ENCODE measurements around the gene HRH2. TPM values are rescaled to one million over a fixed set of nuclear protein-coding genes. Genes with fewer than 3 reads are reported as not detected.

The HRH2 gene
- total and polyA plus RNA-seq, 2 donors (not counting 1 experiment from before 2014, with no cell fraction given), result 0.46 TPM; not detected in 1

DNA sequence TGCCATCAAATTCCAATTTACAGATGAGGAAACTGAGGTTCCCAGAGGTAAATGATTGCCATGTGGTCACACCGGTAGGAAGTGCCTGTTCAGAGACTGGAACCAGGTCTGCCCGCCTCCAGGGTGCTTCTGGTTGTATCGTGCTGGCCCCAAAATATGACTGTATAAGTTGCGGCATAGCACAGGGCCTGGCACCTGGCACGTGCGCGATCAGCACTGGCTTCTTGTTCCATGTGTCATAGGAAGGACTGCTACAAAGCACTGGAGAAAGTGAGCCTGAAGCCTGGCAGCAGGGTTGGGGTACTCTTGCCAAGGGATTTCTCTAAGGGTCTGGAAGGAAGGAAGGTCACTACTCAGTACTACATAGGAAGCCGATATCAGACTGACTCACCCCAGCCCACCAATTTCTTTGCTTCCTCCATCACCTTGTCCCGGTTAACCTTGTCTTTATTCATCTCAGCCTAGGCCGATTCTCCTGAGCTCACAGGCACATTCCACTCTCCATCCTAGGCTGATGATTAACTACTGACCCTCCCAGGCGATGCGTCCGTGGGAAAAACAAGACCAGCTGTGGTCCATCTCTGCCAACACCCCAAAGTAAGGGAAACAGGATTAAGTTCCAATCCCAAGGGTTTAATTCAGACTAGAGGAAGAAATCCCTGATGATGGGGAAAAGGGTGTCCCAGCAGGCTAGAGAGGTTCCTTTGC lies 1.8 kb downstream of the HRH2 start:
- Histone ChIP-seq H3K36me3 (replicated peaks in 1 of 2; ENCODE audit: control extremely low read depth in 1 of 2, control insufficient read depth in 1 of 2, extremely low read depth in 1 of 2, insufficient read depth in 2 of 2, low read length in 1 of 2) (no peaks in the 10 kb centered on the region), H2AFZ (ENCODE audit: insufficient read depth, low read depth, low read length, poor library complexity, severe bottlenecking) (no peak overlapping the region), H3K9me3 (ENCODE audit: control extremely low read depth in 1 of 3, control insufficient read depth in 2 of 3, insufficient read depth in 1 of 3, low read length in 2 of 3) (no peaks in the 10 kb centered on the region), H3K27me3 (replicated peaks in 1 of 4; ENCODE audit: control extremely low read depth in 1 of 4, control insufficient read depth in 3 of 4, insufficient read depth in 4 of 4, low read length in 3 of 4) (peaks cover 0 to 33% (median 18%) of the 10 kb centered on the region in 4 experiments), H3K9ac (ENCODE audit: low read length) (no peak overlapping the region), H3K4me1 (ENCODE audit: control insufficient read depth in 2 of 2, insufficient read depth in 2 of 2, low read length in 2 of 2) (peaks cover 8 to 13% of the 10 kb centered on the region in 2 donors), H3K79me2 (ENCODE audit: control insufficient read depth, insufficient read depth, low read length) (no peaks in the 10 kb centered on the region), H3K27ac (ENCODE audit: low read length in 2 of 2) (no peak overlapping the region), H3K4me3 (ENCODE audit: control extremely low read depth in 1 of 5, extremely low read depth in 1 of 5, insufficient read depth in 1 of 5, low read depth in 2 of 5, low read length in 4 of 5) (peak overlapping the region in 1 of 5 experiments; percentile 0), H4K20me1 (ENCODE audit: control insufficient read depth, insufficient read depth, low read length, poor library complexity, severe bottlenecking) (no peaks in the 10 kb centered on the region), H3K4me2 (replicated peaks; ENCODE audit: low read depth, low read length, poor library complexity, severe bottlenecking) (no peak overlapping the region)
- ATAC-seq (ENCODE audit: low read depth), result no peak
- H3K4me1 Mint-ChIP-seq, result peaks cover 13% of the 10 kb centered on the region
- CTCF ChIA-PET, result no interaction called here
- no peaks in the 10 kb centered on the region for H3K9me3 Mint-ChIP-seq (ENCODE audit: insufficient read depth)
- H3K27ac Mint-ChIP-seq, result no peak overlapping the region
- TF ChIP-seq, protein P1, sequence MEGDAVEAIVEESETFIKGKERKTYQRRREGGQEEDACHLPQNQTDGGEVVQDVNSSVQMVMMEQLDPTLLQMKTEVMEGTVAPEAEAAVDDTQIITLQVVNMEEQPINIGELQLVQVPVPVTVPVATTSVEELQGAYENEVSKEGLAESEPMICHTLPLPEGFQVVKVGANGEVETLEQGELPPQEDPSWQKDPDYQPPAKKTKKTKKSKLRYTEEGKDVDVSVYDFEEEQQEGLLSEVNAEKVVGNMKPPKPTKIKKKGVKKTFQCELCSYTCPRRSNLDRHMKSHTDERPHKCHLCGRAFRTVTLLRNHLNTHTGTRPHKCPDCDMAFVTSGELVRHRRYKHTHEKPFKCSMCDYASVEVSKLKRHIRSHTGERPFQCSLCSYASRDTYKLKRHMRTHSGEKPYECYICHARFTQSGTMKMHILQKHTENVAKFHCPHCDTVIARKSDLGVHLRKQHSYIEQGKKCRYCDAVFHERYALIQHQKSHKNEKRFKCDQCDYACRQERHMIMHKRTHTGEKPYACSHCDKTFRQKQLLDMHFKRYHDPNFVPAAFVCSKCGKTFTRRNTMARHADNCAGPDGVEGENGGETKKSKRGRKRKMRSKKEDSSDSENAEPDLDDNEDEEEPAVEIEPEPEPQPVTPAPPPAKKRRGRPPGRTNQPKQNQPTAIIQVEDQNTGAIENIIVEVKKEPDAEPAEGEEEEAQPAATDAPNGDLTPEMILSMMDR (IDR thresholded peaks at IDR 0.05), result no peak
- TF ChIP-seq EZH2 (IDR thresholded peaks at IDR 0.05; ENCODE audit: borderline replicate concordance, insufficient read depth, low read depth, low read length, poor library complexity, severe bottlenecking), result no peak
- POLR2A ChIA-PET, result no interaction called here
- DNase-seq, result no peak
- no peak overlapping the region for H3K4me3 Mint-ChIP-seq
- WGBS (ENCODE audit: insufficient coverage), result 95% methylated on average over 10 of the region's 13 CpGs
- peaks cover 60% of the 10 kb centered on the region for H3K27me3 Mint-ChIP-seq
- intact Hi-C loops (cut with micrococcal nuclease), result no loop called here
